OCI-LY7 (cell line): ENCODE measurements around the gene CD81. TPM values are rescaled to one million over a fixed set of nuclear protein-coding genes. Genes with fewer than 3 reads are reported as not detected.
A peak's percentile ranks its signal among the peaks of the same experiment; 100 is the strongest.

Experiments used
- BruUV-seq: library from RNA; stranded (reverse); fragments of 400-500 nt; replicated peaks from 2 replicates; lab custom pipeline; 2021; lab: Mats Ljungman, UMichigan
- CTCF ChIA-PET: fragments of 300-600 bp; sonication (Branson Sonifier 250); formaldehyde crosslinking; loops from one replicate; lab custom pipeline; 2022; ENCODE audit warnings: antibody characterized with exemption; ENCODE audit not compliant: unreplicated experiment; lab: Charles Lee
- POLR2A ChIA-PET: fragments of 300-600 bp; sonication (Branson Sonifier 250); formaldehyde crosslinking; loops from one replicate; lab custom pipeline; 2022; ENCODE audit warnings: antibody characterized with exemption; lab: Charles Lee
- DNase-seq: peaks from one replicate; pipeline ENCODE4 v3.0.0-alpha.2; 2015; ENCODE audit warnings: low spot score
- H2AFZ ChIP-seq: fragments of 200-600 bp; sonication (generic), shearing (Covaris generic); 2 replicates; pipeline ENCODE4 v1.6.1; 2014; ENCODE audit warnings: mild to moderate bottlenecking, antibody characterized with exemption, low read length, moderate library complexity
- H3K27ac ChIP-seq: fragments of 200-600 bp; sonication (generic); 2 replicates; pipeline ENCODE4 v1.5.1; 2014; ENCODE audit warnings: mixed run types, low read depth, mild to moderate bottlenecking, moderate library complexity, low read length, inconsistent platforms; ENCODE audit not compliant: poor library complexity, severe bottlenecking
- H3K36me3 ChIP-seq: fragments of 200-600 bp; sonication (generic); 2 replicates; pipeline ENCODE4 v1.6.1; 2014; ENCODE audit warnings: mild to moderate bottlenecking, antibody characterized with exemption, low read length, moderate library complexity, mixed read lengths; ENCODE audit not compliant: insufficient read depth
- H3K4me1 ChIP-seq: fragments of 200-600 bp; sonication (generic); 2 replicates; pipeline ENCODE4 v1.5.1; 2014; ENCODE audit warnings: mild to moderate bottlenecking, low read length; ENCODE audit not compliant: insufficient read depth, poor library complexity, severe bottlenecking
- H3K4me2 ChIP-seq: fragments of 200-600 bp; sonication (generic); 2 replicates; pipeline ENCODE4 v1.6.1; 2014; ENCODE audit warnings: mild to moderate bottlenecking, low read length
- H3K4me3 ChIP-seq: fragments of 200-600 bp; sonication (generic); 2 replicates; pipeline ENCODE4 v1.5.1; 2014; ENCODE audit warnings: mild to moderate bottlenecking, low read depth, low read length; ENCODE audit not compliant: poor library complexity, severe bottlenecking
- H3K79me2 ChIP-seq: fragments of 200-600 bp; sonication (generic); 2 replicates; pipeline ENCODE4 v1.6.1; 2016; ENCODE audit warnings: low read depth, mild to moderate bottlenecking, low read length, moderate library complexity, mixed read lengths; ENCODE audit not compliant: insufficient read depth
- H3K9me2 ChIP-seq: fragments of 200-600 bp; sonication (generic); 2 replicates; pipeline ENCODE4 v1.6.1; 2016; ENCODE audit warnings: mild to moderate bottlenecking, low read length, mixed read lengths; ENCODE audit not compliant: insufficient read depth
- H3K9me3 ChIP-seq: fragments of 200-600 bp; sonication (generic); 2 replicates; pipeline ENCODE4 v1.6.1; 2014; ENCODE audit warnings: mild to moderate bottlenecking, mixed run types, low read length, mixed read lengths
- H4K20me1 ChIP-seq: fragments of 200-600 bp; sonication (generic); 2 replicates; pipeline ENCODE4 v1.6.1; 2014; ENCODE audit warnings: mild to moderate bottlenecking, antibody characterized with exemption, low read length, moderate library complexity, mixed read lengths; ENCODE audit not compliant: insufficient read depth
- CTCF ChIP-seq: fragments of 200-600 bp; sonication (generic); conservative IDR thresholded peaks from 2 replicates; pipeline ENCODE4 v1.5.1; 2014; ENCODE audit warnings: mild to moderate bottlenecking, antibody characterized with exemption, low read length, moderate library complexity, mixed read lengths
- EZH2phosphoT487 ChIP-seq: fragments of 200-600 bp; sonication (generic); IDR thresholded peaks from 2 replicates; pipeline ENCODE4 v1.6.1; 2018; ENCODE audit warnings: low read depth, borderline replicate concordance, mild to moderate bottlenecking, mixed run types, antibody characterized with exemption, low read length, moderate library complexity, mixed read lengths
- intact Hi-C: fragments of 100-400 bp; cut with micrococcal nuclease; formaldehyde crosslinking; loops from one replicate; pipeline ENCODE4 v1.10.0; 2022; ENCODE audit not compliant: unreplicated experiment
- total RNA-seq, 2 experiments: library from RNA; depleted of rRNA in 1 of 2; stranded (reverse); fragments of >200 nt in 1 of 2; shearing (Covaris generic) in 1 of 2; gene quantifications; 2 replicates each; pipeline ENCODE4 v1.2.3, GENCODE V29; 2014 to 2022

Gene CD81
- total RNA-seq, 2 experiments from 2014 or later: 290 to 343 TPM

GRCh38 chr11:2444821-2445745, 68.0 kb downstream of the CD81 start, which contains the start of gene KCNQ1:
KCNQ1 (plus strand) TSS chr11:2445008; CDS start chr11:2445099, 91 bp downstream.
- H3K4me1 ChIP-seq: peaks cover 21% of the 10 kb centered on the region
- no peak within 1 kb of the TSS for H2AFZ ChIP-seq
- no peaks in the 10 kb centered on the region for H3K9me2 ChIP-seq
- H3K9me3 ChIP-seq: no peaks in the 10 kb centered on the region
- peak within 1 kb of the TSS; percentile 42; the same call in 1 of the 2 replicates for H3K4me2 ChIP-seq
- no peak within 1 kb of the TSS for H3K27ac ChIP-seq
- peak; percentile 59 for DNase-seq
- CTCF ChIA-PET: no interaction called here
- POLR2A ChIA-PET: no interaction called here
- H3K4me3 ChIP-seq: peak within 1 kb of the TSS; percentile 18
- TF ChIP-seq EZH2phosphoT487 (no peak), CTCF (no peak)
- no TSS peak for BruUV-seq
- H3K79me2 ChIP-seq: no peaks in the 10 kb centered on the region
- H4K20me1 ChIP-seq: no peaks in the 10 kb centered on the region
- intact Hi-C loops: no loop called here
- no peaks in the 10 kb centered on the region for H3K36me3 ChIP-seq

GRCh38 chr11:2445746-2446551, 68.8 kb downstream of the CD81 start:
- Histone ChIP-seq H3K9me3 (no peaks in the 10 kb centered on the region), H3K79me2 (no peaks in the 10 kb centered on the region), H4K20me1 (no peaks in the 10 kb centered on the region), H3K27ac (no peak overlapping the region), H2AFZ (no peak overlapping the region), H3K4me3 (peak overlapping the region; percentile 18), H3K4me1 (peaks cover 21% of the 10 kb centered on the region), H3K9me2 (no peaks in the 10 kb centered on the region), H3K4me2 (peak overlapping the region; percentile 30; the same call in 1 of the 2 replicates), H3K36me3 (no peaks in the 10 kb centered on the region)
- no TSS peak for BruUV-seq
- intact Hi-C loops: no loop called here
- DNase-seq: no peak
- ChIA-PET POLR2A (no interaction called here), CTCF (no interaction called here)
- TF ChIP-seq CTCF: no peak
- TF ChIP-seq EZH2phosphoT487: no peak
